T-cell (primary cell): Measurements from ENCODE around the gene PCDH1. TPM values are rescaled to one million over a fixed set of nuclear protein-coding genes. Genes with fewer than 3 reads are reported as not detected.
"Not testable (repeated sequence)": the region's sequence is repeated elsewhere in the genome, so short reads cannot be mapped to it uniquely, and the experiment has no call there.

Experiments used
- ATAC-seq, 4 experiments: fragments of 200-7000 bp in 3 of 4; fragments of 150-1000 bp in 1 of 4; cut with Tn5 transposase; replicated peaks in 1 of 4; 1 replicate in 3 of 4; 2 replicates in 1 of 4; pipeline ENCODE4 v1.10.0; 2021; ENCODE audit warnings: moderate library complexity in 3 of 4, mild to moderate bottlenecking in 2 of 4, moderate number of reproducible peaks in 1 of 4
- CTCF ChIA-PET, 2 donors: fragments of 300-600 bp; sonication (Branson Sonifier 250); formaldehyde crosslinking; loops; one replicate each; lab custom pipeline; 2022; ENCODE audit warnings: antibody characterized with exemption in 2 of 2; lab: Charles Lee
- POLR2A ChIA-PET, 2 donors: fragments of 300-600 bp; sonication (Branson Sonifier 250); formaldehyde crosslinking; loops; one replicate each; lab custom pipeline; 2022; ENCODE audit warnings: antibody characterized with exemption in 2 of 2; lab: Charles Lee
- DNase-seq, 35 experiments: peaks; one replicate each; pipeline versions ENCODE4 v3.0.0 to v3.0.0-alpha.2; 2013 to 2023
- H3K27ac ChIP-seq: one replicate; pipeline ENCODE4 v1.5.1; 2013; ENCODE audit warnings: low read length
- H3K27me3 ChIP-seq, 2 experiments: replicated peaks in 1 of 2; 1 replicate in 1 of 2; 2 replicates in 1 of 2; pipeline versions ENCODE4 v1.6.1 to v1.7.0; 2013; ENCODE audit warnings: low read length in 1 of 2, mixed read lengths in 1 of 2; ENCODE audit not compliant: control insufficient read depth in 2 of 2, insufficient read depth in 2 of 2; ENCODE audit errors: extremely low read depth in 1 of 2
- H3K36me3 ChIP-seq, 2 donors: 1 replicate in 1 of 2; 2 replicates in 1 of 2; pipeline versions ENCODE4 v1.6.1 to v1.7.0; 2013; ENCODE audit warnings: low read length in 1 of 2; ENCODE audit not compliant: control insufficient read depth in 2 of 2, insufficient read depth in 1 of 2; ENCODE audit errors: extremely low read depth in 1 of 2
- H3K4me1 ChIP-seq, 2 experiments: 1 replicate in 1 of 2; 2 replicates in 1 of 2; pipeline versions ENCODE4 v1.6.1 to v1.7.0; 2013; ENCODE audit warnings: low read length in 2 of 2, mixed read lengths in 1 of 2; ENCODE audit not compliant: insufficient read depth in 2 of 2, control insufficient read depth in 1 of 2; ENCODE audit errors: extremely low read depth in 1 of 2
- H3K4me3 ChIP-seq, 2 donors: 1 replicate in 1 of 2; 2 replicates in 1 of 2; pipeline versions ENCODE4 v1.5.1 to v1.7.0; 2013; ENCODE audit warnings: mild to moderate bottlenecking in 2 of 2, low read length in 1 of 2, moderate library complexity in 1 of 2; ENCODE audit not compliant: control insufficient read depth in 1 of 2; ENCODE audit errors: extremely low read depth in 1 of 2
- H3K9me3 ChIP-seq: 2 replicates; pipeline ENCODE4 v1.7.0; 2013
- H3K27ac Mint-ChIP-seq, 2 donors: one replicate each; pipeline ENCODE4 v1.8.0; 2020 to 2021; ENCODE audit warnings: mild to moderate bottlenecking in 2 of 2, mixed read lengths in 2 of 2
- H3K27me3 Mint-ChIP-seq, 2 donors: one replicate each; pipeline ENCODE4 v1.8.0; 2021 to 2022; ENCODE audit warnings: mixed read lengths in 2 of 2
- H3K36me3 Mint-ChIP-seq: one replicate; pipeline ENCODE4 v1.8.0; 2021; ENCODE audit warnings: mixed read lengths
- H3K4me1 Mint-ChIP-seq, 3 donors: one replicate each; pipeline ENCODE4 v1.8.0; 2020 to 2022; ENCODE audit warnings: mixed read lengths in 3 of 3, mild to moderate bottlenecking in 1 of 3
- H3K4me3 Mint-ChIP-seq, 3 donors: one replicate each; pipeline ENCODE4 v1.8.0; 2020 to 2022; ENCODE audit warnings: mild to moderate bottlenecking in 3 of 3, mixed read lengths in 3 of 3, moderate library complexity in 3 of 3
- H3K9me3 Mint-ChIP-seq, 3 donors: one replicate each; pipeline ENCODE4 v1.8.0; 2020 to 2022; ENCODE audit warnings: mixed read lengths in 3 of 3
- WGBS: methylation state at CpG from one replicate; pipeline ENCODE4 v1.1.5; 2013; ENCODE audit warnings: missing lambda C conversion rate; ENCODE audit not compliant: insufficient coverage; 5-methylcytosine and 5-hydroxymethylcytosine counted together
- total RNA-seq, 35 experiments: library from RNA in 6 of 35; stranded (reverse) in 6 of 35; fragments of 120-200 nt in 1 of 35; gene quantifications; one replicate each; pipeline versions ENCODE4 v1.2.1 to v1.2.4 and lab custom pipeline; 2013 to 2026

Gene PCDH1
- total RNA-seq, 5 donors from 2014 or later (not counting 1 experiment from before 2014, with no cell fraction given): 0.23 to 3.0 (median 0.82) TPM

DNA sequence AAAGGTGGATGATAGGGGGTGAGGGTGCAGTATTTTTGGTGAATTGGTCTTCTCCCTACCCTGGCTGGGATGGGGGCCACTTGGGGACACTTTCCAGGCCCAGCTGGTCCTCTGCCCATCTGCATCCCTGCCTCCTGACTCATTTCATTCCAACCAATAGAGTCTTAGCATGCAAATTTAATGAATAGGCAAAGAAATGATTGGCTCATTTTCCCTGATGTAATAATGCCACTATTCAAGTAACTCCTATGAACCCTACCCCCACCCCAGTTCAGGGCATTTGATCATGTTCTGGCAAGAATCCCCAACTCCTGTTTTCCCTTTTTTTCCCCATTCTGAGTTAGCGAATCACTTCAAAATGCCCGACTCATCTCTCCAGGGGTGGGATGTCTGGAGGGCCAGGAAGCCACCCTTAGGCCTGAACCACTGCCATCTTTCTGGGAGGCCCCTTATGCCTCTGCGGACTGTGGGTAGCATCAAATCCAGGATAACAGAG lies 56.7 kb downstream of the PCDH1 start:
- H3K27ac Mint-ChIP-seq: no peak overlapping the region
- no peaks in the 10 kb centered on the region for H3K4me1 Mint-ChIP-seq
- WGBS: 100% methylated on average over 1 of the region's 3 CpGs
- no peaks in the 10 kb centered on the region for H3K9me3 Mint-ChIP-seq
- Histone ChIP-seq H3K27me3 (peaks cover 0 to 18% of the 10 kb centered on the region in 2 experiments), H3K4me1 (no peaks in the 10 kb centered on the region), H3K27ac (no peak overlapping the region), H3K4me3 (no peak overlapping the region), H3K36me3 (no peaks in the 10 kb centered on the region), H3K9me3 (no peaks in the 10 kb centered on the region)
- peaks cover 12 to 29% of the 10 kb centered on the region in 2 donors for H3K27me3 Mint-ChIP-seq
- POLR2A ChIA-PET: no interaction called here
- no peaks in the 10 kb centered on the region for H3K36me3 Mint-ChIP-seq
- CTCF ChIA-PET: no interaction called here
- no peak overlapping the region for H3K4me3 Mint-ChIP-seq
- ATAC-seq: no peak
- DNase-seq: no peak

- H3K9me3 Mint-ChIP-seq, H3K4me1 Mint-ChIP-seq, H3K4me3 ChIP-seq, POLR2A ChIA-PET, H3K4me3 Mint-ChIP-seq, CTCF ChIA-PET, H3K36me3 Mint-ChIP-seq, H3K9me3 ChIP-seq, DNase-seq, ATAC-seq, H3K36me3 ChIP-seq, H3K27ac ChIP-seq, H3K4me1 ChIP-seq, H3K27ac Mint-ChIP-seq: not testable (repeated sequence)
- WGBS: 79% methylated on average over 11 of the region's 15 CpGs
- H3K27me3 Mint-ChIP-seq: peaks cover 12 to 30% of the 10 kb centered on the region in 2 donors
- peaks cover 0 to 19% of the 10 kb centered on the region in 2 experiments for H3K27me3 ChIP-seq
Measured at GRCh38 chr5:141820686-141821085, 57.5 kb downstream of the PCDH1 start.

GRCh38 chr5:141817631-141818030 lies 60.6 kb downstream of the PCDH1 start:
- Mint-ChIP-seq H3K27ac (no peak overlapping the region), H3K27me3 (peaks cover 19 to 35% of the 10 kb centered on the region in 2 donors), H3K9me3 (no peaks in the 10 kb centered on the region), H3K4me3 (no peak overlapping the region), H3K4me1 (peaks cover 0 to 2% (median under 1%) of the 10 kb centered on the region in 3 donors), H3K36me3 (no peaks in the 10 kb centered on the region)
- ATAC-seq (no peak), DNase-seq (no peak)
- Histone ChIP-seq H3K36me3 (no peaks in the 10 kb centered on the region), H3K4me3 (no peak overlapping the region), H3K27me3 (peaks cover 0 to 30% of the 10 kb centered on the region in 2 experiments), H3K27ac (no peak overlapping the region), H3K4me1 (peaks cover 0 to 4% of the 10 kb centered on the region in 2 experiments), H3K9me3 (no peaks in the 10 kb centered on the region)
- CTCF ChIA-PET: interaction anchor here in 1 of 2 donors (0.6 kb wide), 1 partner anchor 19 kb away, joined by 4 read pairs; no protein-coding TSS in a partner anchor
- WGBS: 90% methylated on average over 3 of the region's 6 CpGs
- POLR2A ChIA-PET: no interaction called here

DNA sequence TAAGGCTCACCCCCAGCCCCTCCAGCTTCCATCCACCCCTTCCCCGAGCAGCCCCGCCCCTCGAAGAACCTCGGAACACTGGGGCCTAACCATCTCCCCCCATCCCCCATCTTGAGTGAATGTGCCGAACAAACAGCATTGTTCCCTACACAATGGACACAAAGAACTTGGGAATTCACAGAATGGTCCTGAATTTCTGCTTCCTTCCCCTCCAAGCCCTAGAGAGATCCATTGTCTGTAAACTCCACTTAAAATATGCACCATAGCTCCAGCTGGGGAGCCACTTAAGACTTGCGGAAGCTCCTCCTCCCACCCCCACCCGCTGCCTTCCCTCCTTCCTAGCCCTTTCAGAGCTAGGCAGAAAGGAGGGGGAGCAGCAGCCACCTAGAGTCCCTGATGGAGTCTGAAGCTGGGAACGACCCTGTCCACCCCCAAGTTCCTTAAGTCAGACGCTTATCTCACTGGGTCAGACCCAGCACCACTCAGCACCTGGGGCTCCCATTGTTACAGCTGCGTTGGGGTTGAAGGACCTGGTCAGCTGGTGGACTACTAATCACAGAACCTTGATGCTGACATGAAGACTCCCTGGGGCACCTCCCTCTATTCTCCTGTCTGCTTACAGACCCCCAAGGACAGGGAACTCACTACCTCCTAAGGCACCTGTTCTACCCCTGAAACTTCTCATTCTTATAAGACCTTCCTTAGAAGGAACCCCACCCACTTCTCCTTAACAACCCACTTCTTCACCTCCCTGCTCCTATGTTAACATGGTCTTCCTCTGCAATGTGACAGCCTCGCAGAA lies 61.4 kb downstream of the PCDH1 start:
- Mint-ChIP-seq H3K9me3 (no peaks in the 10 kb centered on the region), H3K27ac (no peak overlapping the region), H3K27me3 (peaks cover 24 to 43% of the 10 kb centered on the region in 2 donors), H3K4me1 (peaks cover 0 to 5% (median 2%) of the 10 kb centered on the region in 3 donors), H3K36me3 (no peaks in the 10 kb centered on the region), H3K4me3 (no peak overlapping the region)
- ATAC-seq (no peak), DNase-seq (no peak)
- WGBS: 69% methylated on average over 9 of the region's 11 CpGs
- Histone ChIP-seq H3K4me1 (peaks cover 0 to 5% of the 10 kb centered on the region in 2 experiments), H3K27me3 (peaks cover 0 to 38% of the 10 kb centered on the region in 2 experiments), H3K4me3 (no peak overlapping the region), H3K36me3 (no peaks in the 10 kb centered on the region), H3K27ac (no peak overlapping the region), H3K9me3 (no peaks in the 10 kb centered on the region)
- ChIA-PET POLR2A (no interaction called here), CTCF (interaction anchor here in 1 of 2 donors (0.6 kb wide), 1 partner anchor 114 kb away, joined by 3 read pairs; no protein-coding TSS in a partner anchor)

DNA sequence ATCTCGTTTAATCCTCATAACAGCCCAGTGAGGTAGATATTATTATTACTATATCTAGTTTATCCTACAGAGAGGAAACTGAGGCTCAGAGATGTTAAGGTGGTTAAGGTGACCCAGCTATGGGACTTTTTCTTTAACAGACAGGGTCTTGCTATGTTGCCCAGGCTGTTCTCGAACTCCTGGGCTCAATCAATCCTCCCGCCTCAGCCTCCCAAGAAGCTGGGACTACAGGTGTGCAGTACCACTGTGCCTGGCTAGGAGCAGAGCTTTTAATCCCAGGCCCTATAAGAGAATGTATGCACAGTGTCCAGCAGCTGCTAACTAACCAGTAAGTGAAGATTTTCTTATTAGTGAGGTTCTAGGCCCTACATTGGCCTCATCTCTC lies 62.4 kb downstream of the PCDH1 start:
- Mint-ChIP-seq H3K27me3 (peaks cover 32 to 50% of the 10 kb centered on the region in 2 donors), H3K36me3 (no peaks in the 10 kb centered on the region), H3K4me3 (no peak overlapping the region), H3K9me3 (no peaks in the 10 kb centered on the region), H3K4me1 (peaks cover 0 to 5% (median 5%) of the 10 kb centered on the region in 3 donors), H3K27ac (no peak overlapping the region)
- H3K36me3 ChIP-seq: no peaks in the 10 kb centered on the region
- DNase-seq: no peak
- peaks cover 0 to 10% of the 10 kb centered on the region in 2 experiments for H3K4me1 ChIP-seq
- CTCF ChIA-PET: no interaction called here
- peaks cover 2 to 48% of the 10 kb centered on the region in 2 experiments for H3K27me3 ChIP-seq
- POLR2A ChIA-PET: no interaction called here
- 80% methylated on average over 1 of the region's 3 CpGs for WGBS
- no peak overlapping the region for H3K4me3 ChIP-seq
- no peaks in the 10 kb centered on the region for H3K9me3 ChIP-seq
- ATAC-seq: no peak
- H3K27ac ChIP-seq: no peak overlapping the region

- ChIA-PET CTCF (interaction anchor here in 1 of 2 donors (0.7 kb wide), 1 partner anchor 98 kb away, joined by 3 read pairs; no protein-coding TSS in a partner anchor), POLR2A (no interaction called here)
- H3K36me3 ChIP-seq: no peaks in the 10 kb centered on the region
- Mint-ChIP-seq H3K36me3 (no peaks in the 10 kb centered on the region), H3K27me3 (peaks cover 34 to 56% of the 10 kb centered on the region in 2 donors), H3K9me3 (no peaks in the 10 kb centered on the region), H3K4me3 (no peak overlapping the region), H3K27ac (no peak overlapping the region), H3K4me1 (peaks cover 0 to 5% (median 5%) of the 10 kb centered on the region in 3 donors)
- no peak overlapping the region for H3K4me3 ChIP-seq
- H3K27ac ChIP-seq: no peak overlapping the region
- H3K4me1 ChIP-seq: peaks cover 0 to 10% of the 10 kb centered on the region in 2 experiments
- peaks cover 2 to 52% of the 10 kb centered on the region in 2 experiments for H3K27me3 ChIP-seq
- no peak for ATAC-seq
- DNase-seq: no peak
- no peaks in the 10 kb centered on the region for H3K9me3 ChIP-seq
Measured at GRCh38 chr5:141815051-141815795, 63.0 kb downstream of the PCDH1 start.
